Fibroblast of lung (primary cell): Measurements from ENCODE around the gene SEC16A. TPM values are rescaled to one million over a fixed set of nuclear protein-coding genes. Genes with fewer than 3 reads are reported as not detected.

Experiments used
- DNase-seq, 2 donors: peaks; one replicate each; pipeline versions ENCODE4 v3.0.0 to v3.0.0-alpha.2; 2010; ENCODE audit warnings: low read depth in 2 of 2
- H2AFZ ChIP-seq: 2 replicates; pipeline ENCODE4 v1.5.1; 2012; ENCODE audit warnings: low read length, control low read depth, inconsistent platforms
- H3K27ac ChIP-seq: 2 replicates; pipeline ENCODE4 v1.5.1; 2011; ENCODE audit warnings: low read length, control low read depth; ENCODE audit not compliant: insufficient read depth
- H3K27me3 ChIP-seq: 2 replicates; pipeline ENCODE4 v1.5.1; 2011; ENCODE audit warnings: mild to moderate bottlenecking, low read length; ENCODE audit not compliant: control insufficient read depth, insufficient read depth
- H3K36me3 ChIP-seq: 2 replicates; pipeline ENCODE4 v1.5.1; 2011; ENCODE audit warnings: low read length; ENCODE audit not compliant: control insufficient read depth, insufficient read depth
- H3K4me1 ChIP-seq: 2 replicates; pipeline ENCODE4 v1.5.1; 2011; ENCODE audit warnings: low read length; ENCODE audit not compliant: control insufficient read depth, insufficient read depth; ENCODE audit errors: extremely low read depth
- H3K4me2 ChIP-seq: 2 replicates; pipeline ENCODE4 v1.5.1; 2011; ENCODE audit warnings: low read length, control low read depth; ENCODE audit not compliant: insufficient read depth; ENCODE audit errors: extremely low read depth
- H3K4me3 ChIP-seq, 4 experiments: fragments of 200-600 bp in 1 of 4; sonication (generic) in 1 of 4; replicated peaks in 1 of 4; 2 replicates each; pipeline ENCODE4 v1.5.1; 2011 to 2016; ENCODE audit warnings: low read length in 4 of 4, low read depth in 3 of 4, mild to moderate bottlenecking in 3 of 4, control low read depth in 2 of 4, inconsistent platforms in 1 of 4, mixed read lengths in 1 of 4; ENCODE audit not compliant: insufficient read depth in 1 of 4; ENCODE audit errors: control extremely low read depth in 1 of 4
- H3K79me2 ChIP-seq: 2 replicates; pipeline ENCODE4 v1.5.1; 2012; ENCODE audit warnings: mild to moderate bottlenecking, low read length, inconsistent platforms; ENCODE audit not compliant: control insufficient read depth, insufficient read depth
- H3K9ac ChIP-seq: 2 replicates; pipeline ENCODE4 v1.5.1; 2011; ENCODE audit warnings: mild to moderate bottlenecking, low read length, control low read depth; ENCODE audit not compliant: insufficient read depth
- H3K9me3 ChIP-seq: 2 replicates; pipeline ENCODE4 v1.5.1; 2012; ENCODE audit warnings: low read depth, low read length; ENCODE audit not compliant: control insufficient read depth, insufficient read depth
- H4K20me1 ChIP-seq: 2 replicates; pipeline ENCODE4 v1.5.1; 2011; ENCODE audit warnings: low read length; ENCODE audit not compliant: control insufficient read depth, insufficient read depth; ENCODE audit errors: extremely low read depth
- EZH2 ChIP-seq: IDR thresholded peaks from 2 replicates; pipeline ENCODE4 v1.5.1; 2012; ENCODE audit warnings: low read length, control low read depth, mild to moderate bottlenecking; ENCODE audit errors: missing control alignments
- polyA plus RNA-seq, 2 donors: library from polyadenylated mRNA; depleted of rRNA in 1 of 2; stranded (reverse) in 1 of 2; unstranded in 1 of 2; fragments of >200 nt; gene quantifications; 2 replicates each; pipeline ENCODE4 v1.2.1, GENCODE V29; 2011 to 2012; ENCODE audit warnings: missing spikeins in 1 of 2
- total RNA-seq: library from RNA; depleted of rRNA; stranded (reverse); fragments of >200 nt; gene quantifications from 2 replicates; pipeline ENCODE4 v1.2.1, GENCODE V29; 2014
- TF ChIP-seq, protein P1 (sequence below), 2 donors: IDR thresholded peaks in 1 of 2; conservative IDR thresholded peaks in 1 of 2; 1 replicate in 1 of 2; 2 replicates in 1 of 2; pipeline ENCODE4 v1.5.1; 2011 to 2012; ENCODE audit warnings: low read length in 2 of 2, control low read depth in 1 of 2, inconsistent platforms in 1 of 2, low read depth in 1 of 2, mild to moderate bottlenecking in 1 of 2

Gene SEC16A
- total and polyA plus RNA-seq, 2 donors (not counting 1 experiment from before 2014, with no cell fraction given) = 17.8 to 23.9 TPM

DNA sequence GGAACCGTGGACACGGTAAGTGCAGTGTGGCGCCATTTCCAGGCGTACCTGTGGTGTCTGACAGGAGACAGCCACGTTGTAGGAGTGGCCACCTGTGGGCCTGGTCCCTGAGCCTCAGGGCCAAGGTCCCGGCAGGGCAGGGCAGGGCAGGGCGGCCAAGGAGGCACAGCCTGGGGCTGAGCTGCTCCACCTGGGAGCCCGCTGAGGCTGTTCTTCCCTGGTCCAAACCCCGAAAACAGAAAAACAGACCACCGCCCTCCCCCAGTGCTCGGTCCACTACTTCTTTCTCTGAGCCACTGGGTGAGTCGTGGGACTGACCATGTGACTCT lies 63.8 kb downstream of the SEC16A start:
- DNase-seq = no peak
- Histone ChIP-seq H3K4me1 (no peaks in the 10 kb centered on the region), H3K4me3 (no peak overlapping the region), H3K27ac (no peak overlapping the region), H3K4me2 (no peak overlapping the region), H2AFZ (no peak overlapping the region), H3K27me3 (no peaks in the 10 kb centered on the region), H3K9ac (no peak overlapping the region), H3K9me3 (no peaks in the 10 kb centered on the region), H3K36me3 (peaks cover 51% of the 10 kb centered on the region), H3K79me2 (no peaks in the 10 kb centered on the region), H4K20me1 (no peaks in the 10 kb centered on the region)
- TF ChIP-seq EZH2 = no peak
- TF ChIP-seq, protein P1, sequence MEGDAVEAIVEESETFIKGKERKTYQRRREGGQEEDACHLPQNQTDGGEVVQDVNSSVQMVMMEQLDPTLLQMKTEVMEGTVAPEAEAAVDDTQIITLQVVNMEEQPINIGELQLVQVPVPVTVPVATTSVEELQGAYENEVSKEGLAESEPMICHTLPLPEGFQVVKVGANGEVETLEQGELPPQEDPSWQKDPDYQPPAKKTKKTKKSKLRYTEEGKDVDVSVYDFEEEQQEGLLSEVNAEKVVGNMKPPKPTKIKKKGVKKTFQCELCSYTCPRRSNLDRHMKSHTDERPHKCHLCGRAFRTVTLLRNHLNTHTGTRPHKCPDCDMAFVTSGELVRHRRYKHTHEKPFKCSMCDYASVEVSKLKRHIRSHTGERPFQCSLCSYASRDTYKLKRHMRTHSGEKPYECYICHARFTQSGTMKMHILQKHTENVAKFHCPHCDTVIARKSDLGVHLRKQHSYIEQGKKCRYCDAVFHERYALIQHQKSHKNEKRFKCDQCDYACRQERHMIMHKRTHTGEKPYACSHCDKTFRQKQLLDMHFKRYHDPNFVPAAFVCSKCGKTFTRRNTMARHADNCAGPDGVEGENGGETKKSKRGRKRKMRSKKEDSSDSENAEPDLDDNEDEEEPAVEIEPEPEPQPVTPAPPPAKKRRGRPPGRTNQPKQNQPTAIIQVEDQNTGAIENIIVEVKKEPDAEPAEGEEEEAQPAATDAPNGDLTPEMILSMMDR (conservative IDR thresholded peaks at IDR 0.05 in 1 of 2, IDR thresholded peaks at IDR 0.05 in 1 of 2; ENCODE audit: low read depth in 1 of 2, low read length in 2 of 2) = no peak

DNA sequence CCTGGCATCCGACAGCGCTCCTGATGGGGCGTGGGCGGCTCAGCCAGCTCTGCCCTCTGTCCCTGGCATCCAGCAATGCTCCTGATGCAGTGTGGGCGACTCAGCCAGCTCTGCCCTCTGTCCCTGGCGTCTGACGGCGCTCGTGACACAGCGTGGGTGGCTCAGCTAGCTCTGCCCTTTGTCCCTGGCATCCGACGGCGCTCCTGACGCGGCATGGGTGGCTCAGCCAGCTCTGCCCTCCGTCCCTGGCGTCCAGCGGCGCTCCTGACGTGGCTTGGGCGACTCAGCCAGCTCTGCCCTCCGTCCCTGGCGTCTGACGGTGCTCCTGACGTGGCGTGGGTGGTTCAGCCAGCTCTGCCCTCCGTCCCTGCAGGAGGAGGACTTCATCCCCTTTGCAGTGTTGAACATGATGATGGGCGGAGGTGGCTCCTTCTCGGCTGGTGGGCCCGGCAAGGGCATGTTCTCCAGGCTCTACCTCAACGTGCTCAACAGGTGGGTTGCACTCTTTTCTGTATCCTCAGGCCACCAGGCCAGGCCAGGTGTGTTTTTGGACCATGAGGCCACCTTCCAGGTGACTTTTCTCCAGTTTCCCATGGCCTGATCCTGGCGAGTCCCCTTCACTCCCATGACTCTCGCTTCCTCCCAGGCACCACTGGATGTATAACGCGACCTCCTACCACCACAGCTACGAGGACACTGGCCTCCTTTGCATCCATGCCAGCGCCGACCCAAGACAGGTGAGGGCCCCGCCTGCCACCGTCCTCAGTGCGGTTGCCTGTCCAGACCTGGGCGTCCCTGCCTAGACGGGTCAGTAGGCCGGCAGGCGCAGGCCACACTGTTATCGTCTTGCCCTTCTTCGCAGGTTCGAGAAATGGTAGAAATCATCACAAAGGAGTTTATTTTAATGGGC lies 64.4 kb downstream of the SEC16A start:
- H3K36me3 ChIP-seq = peaks cover 53% of the 10 kb centered on the region

DNA sequence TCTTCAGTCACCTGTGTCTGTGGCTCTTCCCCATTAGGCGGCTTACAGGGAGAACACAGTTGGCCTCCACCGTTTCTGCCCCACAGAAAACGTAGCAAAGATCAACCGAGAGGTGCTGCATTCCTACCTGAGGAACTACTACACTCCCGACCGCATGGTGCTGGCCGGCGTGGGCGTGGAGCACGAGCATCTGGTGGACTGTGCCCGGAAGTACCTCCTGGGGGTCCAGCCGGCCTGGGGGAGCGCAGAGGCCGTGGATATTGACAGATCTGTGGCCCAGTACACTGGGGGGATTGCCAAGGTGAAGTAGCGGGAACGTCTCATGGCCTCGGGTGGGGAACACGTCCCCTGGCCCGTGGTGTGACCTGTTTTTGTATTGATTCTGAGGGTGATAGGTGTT lies 65.9 kb downstream of the SEC16A start:
- Histone ChIP-seq H3K36me3 (peaks cover 45% of the 10 kb centered on the region), H3K9ac (no peak overlapping the region), H3K27ac (no peak overlapping the region), H2AFZ (no peak overlapping the region), H3K27me3 (no peaks in the 10 kb centered on the region), H3K9me3 (no peaks in the 10 kb centered on the region), H3K4me1 (peaks cover 2% of the 10 kb centered on the region), H3K79me2 (peaks cover 16% of the 10 kb centered on the region), H3K4me3 (no peak overlapping the region), H3K4me2 (no peak overlapping the region), H4K20me1 (no peaks in the 10 kb centered on the region)
- TF ChIP-seq EZH2 = no peak
- TF ChIP-seq, protein P1 (conservative IDR thresholded peaks at IDR 0.05 in 1 of 2, IDR thresholded peaks at IDR 0.05 in 1 of 2; ENCODE audit: low read depth in 1 of 2, low read length in 2 of 2) = no peak
- no peak for DNase-seq

More for the DNA sequence above, 64.4 kb downstream of the SEC16A start:
- Histone ChIP-seq H3K9me3 (no peaks in the 10 kb centered on the region), H3K4me1 (no peaks in the 10 kb centered on the region), H2AFZ (no peak overlapping the region), H3K79me2 (peaks cover 3% of the 10 kb centered on the region), H3K4me2 (no peak overlapping the region), H3K9ac (no peak overlapping the region), H3K27ac (no peak overlapping the region), H4K20me1 (no peaks in the 10 kb centered on the region), H3K27me3 (no peaks in the 10 kb centered on the region), H3K4me3 (no peak overlapping the region)
- no peak for TF ChIP-seq EZH2
- TF ChIP-seq, protein P1 (conservative IDR thresholded peaks at IDR 0.05 in 1 of 2, IDR thresholded peaks at IDR 0.05 in 1 of 2; ENCODE audit: low read depth in 1 of 2, low read length in 2 of 2) = no peak
- no peak for DNase-seq
